Uterus (tissue), 2 donors: ENCODE measurements around the gene SPATC1L.

Source experiments
- POLR2A ChIP-seq, 2 donors: fragments of 450-650 bp; IDR thresholded peaks; one replicate each; pipeline ENCODE4 v1.6.1; 2016; ENCODE audit warnings: antibody characterized with exemption in 2 of 2, mild to moderate bottlenecking in 1 of 2, moderate library complexity in 1 of 2
- TF ChIP-seq, protein P1 (sequence below), 4 experiments: fragments of 200-600 bp in 2 of 4; fragments of 450-650 bp in 2 of 4; sonication (generic) in 2 of 4; IDR thresholded peaks; one replicate each; pipeline ENCODE4 v1.5.1; 2016 to 2019; ENCODE audit warnings: antibody characterized with exemption in 4 of 4, mild to moderate bottlenecking in 2 of 4, moderate library complexity in 1 of 4

GRCh38 chr21:46212721-46213484 lies 28.6 kb upstream of the SPATC1L start:
- TF ChIP-seq, protein P1, sequence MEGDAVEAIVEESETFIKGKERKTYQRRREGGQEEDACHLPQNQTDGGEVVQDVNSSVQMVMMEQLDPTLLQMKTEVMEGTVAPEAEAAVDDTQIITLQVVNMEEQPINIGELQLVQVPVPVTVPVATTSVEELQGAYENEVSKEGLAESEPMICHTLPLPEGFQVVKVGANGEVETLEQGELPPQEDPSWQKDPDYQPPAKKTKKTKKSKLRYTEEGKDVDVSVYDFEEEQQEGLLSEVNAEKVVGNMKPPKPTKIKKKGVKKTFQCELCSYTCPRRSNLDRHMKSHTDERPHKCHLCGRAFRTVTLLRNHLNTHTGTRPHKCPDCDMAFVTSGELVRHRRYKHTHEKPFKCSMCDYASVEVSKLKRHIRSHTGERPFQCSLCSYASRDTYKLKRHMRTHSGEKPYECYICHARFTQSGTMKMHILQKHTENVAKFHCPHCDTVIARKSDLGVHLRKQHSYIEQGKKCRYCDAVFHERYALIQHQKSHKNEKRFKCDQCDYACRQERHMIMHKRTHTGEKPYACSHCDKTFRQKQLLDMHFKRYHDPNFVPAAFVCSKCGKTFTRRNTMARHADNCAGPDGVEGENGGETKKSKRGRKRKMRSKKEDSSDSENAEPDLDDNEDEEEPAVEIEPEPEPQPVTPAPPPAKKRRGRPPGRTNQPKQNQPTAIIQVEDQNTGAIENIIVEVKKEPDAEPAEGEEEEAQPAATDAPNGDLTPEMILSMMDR (IDR thresholded peaks at IDR 0.05): no peak
- no peak for TF ChIP-seq POLR2A (IDR thresholded peaks at IDR 0.05)
